PC-3 (cell line): ENCODE data around the gene PCCA. TPM values are rescaled to one million over a fixed set of nuclear protein-coding genes. Genes with fewer than 3 reads are reported as not detected.

Experiments
- ATAC-seq: fragments of 200-7000 bp; cut with Tn5 transposase; 2 replicates; pipeline ENCODE4 v1.9.1; 2020; ENCODE audit warnings: mild to moderate bottlenecking, moderate library complexity
- BruUV-seq: library from RNA; stranded (reverse); fragments of 400-500 nt; replicated peaks from 2 replicates; lab custom pipeline; 2021; lab: Mats Ljungman, UMichigan
- CTCF ChIA-PET: fragments of 300-600 bp; sonication (Branson Sonifier 250); formaldehyde crosslinking; loops from one replicate; lab custom pipeline; 2022; ENCODE audit warnings: antibody characterized with exemption; lab: Charles Lee
- POLR2A ChIA-PET: fragments of 300-600 bp; sonication (Branson Sonifier 250); formaldehyde crosslinking; loops from one replicate; lab custom pipeline; 2022; ENCODE audit warnings: antibody characterized with exemption; ENCODE audit not compliant: unreplicated experiment; lab: Charles Lee
- DNase-seq: peaks from one replicate; pipeline ENCODE4 v3.0.0-alpha.2; 2015
- H2AFZ ChIP-seq: fragments of 300-600 bp; sonication (generic); 2 replicates; pipeline ENCODE4 v1.6.0; 2016; ENCODE audit warnings: antibody characterized with exemption, low read length
- H3F3A ChIP-seq: fragments of 300-600 bp; sonication (generic); one replicate; pipeline ENCODE4 v1.6.0; 2017; ENCODE audit warnings: antibody characterized with exemption, low read length, control low read depth, mild to moderate bottlenecking; ENCODE audit not compliant: unreplicated experiment
- H3K27ac ChIP-seq: fragments of 300-600 bp; sonication (generic); 2 replicates; pipeline ENCODE4 v1.5.1; 2016; ENCODE audit warnings: mild to moderate bottlenecking, low read length
- H3K27me3 ChIP-seq: fragments of 300-600 bp; sonication (generic); 2 replicates; pipeline ENCODE4 v1.6.1; 2016; ENCODE audit warnings: low read length, mixed read lengths
- H3K36me3 ChIP-seq: fragments of 300-600 bp; sonication (generic); 2 replicates; pipeline ENCODE4 v1.6.1; 2016; ENCODE audit warnings: low read depth, mixed run types, low read length, mixed read lengths
- H3K4me1 ChIP-seq: fragments of 300-600 bp; sonication (generic); 2 replicates; pipeline ENCODE4 v1.5.1; 2016; ENCODE audit warnings: low read length; ENCODE audit not compliant: insufficient read depth
- H3K4me2 ChIP-seq: fragments of 300-600 bp; sonication (generic); 2 replicates; pipeline ENCODE4 v1.6.0; 2016; ENCODE audit warnings: low read length
- H3K4me3 ChIP-seq: fragments of 300-600 bp; sonication (generic); 2 replicates; pipeline ENCODE4 v1.5.1; 2016; ENCODE audit warnings: mild to moderate bottlenecking, low read length, mixed read lengths
- H3K79me2 ChIP-seq: fragments of 300-600 bp; sonication (generic); 2 replicates; pipeline ENCODE4 v1.6.1; 2017; ENCODE audit warnings: low read length, mixed read lengths
- H3K9ac ChIP-seq: fragments of 300-600 bp; sonication (generic); 2 replicates; pipeline ENCODE4 v1.6.0; 2016; ENCODE audit warnings: mild to moderate bottlenecking, low read length
- H3K9me2 ChIP-seq: fragments of 300-600 bp; sonication (generic); replicated peaks from 2 replicates; pipeline ENCODE4 v1.6.1; 2016; ENCODE audit warnings: mixed run types, low read length, mixed read lengths
- H3K9me3 ChIP-seq: fragments of 300-600 bp; sonication (generic); 2 replicates; pipeline ENCODE4 v1.6.1; 2016; ENCODE audit warnings: low read length, mixed read lengths
- H4K20me1 ChIP-seq: fragments of 300-600 bp; sonication (generic); 2 replicates; pipeline ENCODE4 v1.6.1; 2016; ENCODE audit warnings: low read length, mixed read lengths
- EZH2 ChIP-seq: fragments of 300-600 bp; sonication (generic); IDR thresholded peaks from one replicate; pipeline ENCODE4 v1.6.1; 2017; ENCODE audit warnings: antibody characterized with exemption, mild to moderate bottlenecking, low read length; ENCODE audit not compliant: unreplicated experiment
- EZH2phosphoT487 ChIP-seq: fragments of 300-600 bp; sonication (generic); IDR thresholded peaks from 2 replicates; pipeline ENCODE4 v1.6.1; 2018; ENCODE audit warnings: mild to moderate bottlenecking, antibody characterized with exemption, low read length, borderline replicate concordance
- intact Hi-C: fragments of 100-400 bp; cut with micrococcal nuclease; formaldehyde crosslinking; loops from 2 replicates; pipeline ENCODE4 v1.9.0; 2023
- total RNA-seq: library from RNA; depleted of rRNA; stranded (reverse); fragments of >200 nt; gene quantifications from 2 replicates; pipeline ENCODE4 v1.2.3, GENCODE V29; 2014
- TF ChIP-seq, protein P1 (sequence below): fragments of 300-600 bp; sonication (generic); conservative IDR thresholded peaks from 2 replicates; pipeline ENCODE4 v1.5.1; 2017; ENCODE audit warnings: antibody characterized with exemption, low read depth, mild to moderate bottlenecking, low read length

PCCA gene
- total RNA-seq, 1 experiment from 2014 or later: 10.5 TPM

DNA sequence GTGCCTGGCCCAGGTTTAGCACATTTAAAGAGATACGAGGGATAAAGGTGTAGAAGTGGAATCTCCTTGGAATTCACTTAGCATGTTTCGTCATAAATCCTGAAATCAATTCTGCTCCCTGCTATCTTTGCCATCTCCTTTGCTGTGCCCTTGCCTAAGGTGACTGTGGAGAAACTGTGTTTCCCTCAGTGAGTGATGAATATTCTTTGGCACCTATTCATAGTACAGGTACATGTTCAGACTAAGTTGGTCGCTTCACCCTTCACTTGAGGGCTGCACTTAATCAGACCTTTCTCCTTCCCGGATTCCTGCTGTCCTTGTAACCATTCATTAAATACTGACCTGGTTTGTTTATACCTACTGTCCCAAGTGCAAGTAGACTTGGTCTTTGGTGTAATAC, 17.8 kb downstream of the PCCA start:
- no peak overlapping the region for H3K4me2 ChIP-seq
- H3K79me2 ChIP-seq: 0 out of 2 replicates have a peak, but pooled peaks cover 6% of the 10 kb centered on the region
- DNase-seq: no peak
- no peak overlapping the region for H3K4me3 ChIP-seq
- no TSS peak for BruUV-seq
- no peak overlapping the region for H2AFZ ChIP-seq
- H4K20me1 ChIP-seq: no peaks in the 10 kb centered on the region
- no peaks in the 10 kb centered on the region for H3K9me3 ChIP-seq
- H3K9me2 ChIP-seq: no peaks in the 10 kb centered on the region
- no peaks in the 10 kb centered on the region for H3K36me3 ChIP-seq
- no peak for ATAC-seq
- TF ChIP-seq EZH2phosphoT487 (no peak), EZH2 (no peak)
- TF ChIP-seq, protein P1, sequence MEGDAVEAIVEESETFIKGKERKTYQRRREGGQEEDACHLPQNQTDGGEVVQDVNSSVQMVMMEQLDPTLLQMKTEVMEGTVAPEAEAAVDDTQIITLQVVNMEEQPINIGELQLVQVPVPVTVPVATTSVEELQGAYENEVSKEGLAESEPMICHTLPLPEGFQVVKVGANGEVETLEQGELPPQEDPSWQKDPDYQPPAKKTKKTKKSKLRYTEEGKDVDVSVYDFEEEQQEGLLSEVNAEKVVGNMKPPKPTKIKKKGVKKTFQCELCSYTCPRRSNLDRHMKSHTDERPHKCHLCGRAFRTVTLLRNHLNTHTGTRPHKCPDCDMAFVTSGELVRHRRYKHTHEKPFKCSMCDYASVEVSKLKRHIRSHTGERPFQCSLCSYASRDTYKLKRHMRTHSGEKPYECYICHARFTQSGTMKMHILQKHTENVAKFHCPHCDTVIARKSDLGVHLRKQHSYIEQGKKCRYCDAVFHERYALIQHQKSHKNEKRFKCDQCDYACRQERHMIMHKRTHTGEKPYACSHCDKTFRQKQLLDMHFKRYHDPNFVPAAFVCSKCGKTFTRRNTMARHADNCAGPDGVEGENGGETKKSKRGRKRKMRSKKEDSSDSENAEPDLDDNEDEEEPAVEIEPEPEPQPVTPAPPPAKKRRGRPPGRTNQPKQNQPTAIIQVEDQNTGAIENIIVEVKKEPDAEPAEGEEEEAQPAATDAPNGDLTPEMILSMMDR: no peak
- intact Hi-C loops: no loop called here
- no peaks in the 10 kb centered on the region for H3F3A ChIP-seq
- ChIA-PET CTCF (interaction anchor here (0.5 kb wide), 1 partner anchor 37 kb away, joined by 6 read pairs; no protein-coding TSS in a partner anchor), POLR2A (no interaction called here)
- no peak overlapping the region for H3K9ac ChIP-seq
- no peak overlapping the region for H3K27ac ChIP-seq
- no peaks in the 10 kb centered on the region for H3K27me3 ChIP-seq
- no peaks in the 10 kb centered on the region for H3K4me1 ChIP-seq

DNA sequence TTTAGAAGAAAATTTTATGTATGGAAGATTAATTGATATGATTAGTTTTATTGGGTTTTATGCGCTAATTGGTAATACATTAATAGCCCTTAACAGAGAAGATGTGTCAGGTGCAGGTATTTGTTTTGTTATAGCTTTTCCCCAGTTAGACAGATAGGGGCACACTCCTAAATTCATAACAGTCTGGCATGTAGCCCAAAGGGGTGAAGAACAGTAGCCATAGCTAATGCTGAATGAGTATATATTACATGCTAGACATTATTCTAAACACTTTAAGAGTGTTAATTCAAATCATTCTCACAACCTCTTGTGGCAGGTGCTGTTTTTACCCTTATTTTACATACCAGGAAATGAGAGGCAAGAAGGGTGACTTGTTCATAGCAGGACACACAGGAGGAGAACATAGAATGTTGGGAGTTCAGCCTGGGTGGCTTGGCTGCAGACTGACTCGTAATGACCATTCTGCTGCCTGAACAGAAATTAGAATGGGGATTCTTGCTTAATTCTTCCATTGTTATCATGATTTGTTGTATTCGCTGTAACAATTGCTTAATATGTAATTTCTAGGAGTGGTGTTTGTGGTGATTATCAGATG, 20.1 kb downstream of the PCCA start:
- TF ChIP-seq, protein P1: no peak
- ChIA-PET POLR2A (no interaction called here), CTCF (no interaction called here)
- no peaks in the 10 kb centered on the region for H3K9me3 ChIP-seq
- H3K4me2 ChIP-seq: no peak overlapping the region
- no peaks in the 10 kb centered on the region for H4K20me1 ChIP-seq
- no peaks in the 10 kb centered on the region for H3K36me3 ChIP-seq
- no TSS peak for BruUV-seq
- H3K79me2 ChIP-seq: no peaks in the 10 kb centered on the region
- H3K4me3 ChIP-seq: no peak overlapping the region
- H3K27ac ChIP-seq: no peak overlapping the region
- no peaks in the 10 kb centered on the region for H3F3A ChIP-seq
- H3K9me2 ChIP-seq: no peaks in the 10 kb centered on the region
- H3K9ac ChIP-seq: no peak overlapping the region
- no peak overlapping the region for H2AFZ ChIP-seq
- no peak for DNase-seq
- no peaks in the 10 kb centered on the region for H3K27me3 ChIP-seq
- no peaks in the 10 kb centered on the region for H3K4me1 ChIP-seq
- no peak for ATAC-seq
- intact Hi-C loops: no loop called here

DNA sequence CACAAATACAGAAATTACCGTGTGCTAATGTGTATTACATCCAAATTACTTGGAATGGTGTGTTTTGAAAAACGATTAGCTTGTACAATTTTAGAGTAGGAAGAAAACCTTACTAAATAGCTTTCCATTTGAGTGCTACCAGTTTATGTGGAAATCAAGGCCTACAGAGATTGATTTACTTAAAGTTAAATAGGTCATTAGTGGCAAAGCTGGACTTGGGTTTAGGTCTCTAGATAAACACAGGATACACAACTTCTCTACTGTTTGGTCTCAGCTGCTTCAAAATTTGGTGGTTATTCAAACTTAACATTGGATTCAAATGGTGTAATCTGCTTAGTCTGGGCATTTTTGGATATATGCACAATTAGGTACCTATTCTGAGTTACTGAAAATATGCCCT, 21.4 kb downstream of the PCCA start:
- no peak overlapping the region for H3K4me2 ChIP-seq
- no peaks in the 10 kb centered on the region for H3K4me1 ChIP-seq
- BruUV-seq: no TSS peak
- no peaks in the 10 kb centered on the region for H4K20me1 ChIP-seq
- H3K79me2 ChIP-seq: no peaks in the 10 kb centered on the region
- no peaks in the 10 kb centered on the region for H3F3A ChIP-seq
- no peaks in the 10 kb centered on the region for H3K36me3 ChIP-seq
- TF ChIP-seq, protein P1: no peak
- TF ChIP-seq EZH2phosphoT487 (no peak), EZH2 (no peak)
- no peak overlapping the region for H2AFZ ChIP-seq
- H3K27ac ChIP-seq: no peak overlapping the region
- ATAC-seq: no peak
- CTCF ChIA-PET: no interaction called here
- intact Hi-C loops: no loop called here
- no peak overlapping the region for H3K9ac ChIP-seq
- no peaks in the 10 kb centered on the region for H3K27me3 ChIP-seq
- no peaks in the 10 kb centered on the region for H3K9me2 ChIP-seq
- no peaks in the 10 kb centered on the region for H3K9me3 ChIP-seq
- no peak for DNase-seq
- H3K4me3 ChIP-seq: no peak overlapping the region
- POLR2A ChIA-PET: no interaction called here
